Measurements from ENCODE around the gene GTF2F2. TPM values are rescaled to one million over a fixed set of nuclear protein-coding genes. Genes with fewer than 3 reads are reported as not detected.

The GTF2F2 gene
- total and polyA plus RNA-seq, 2 donors (not counting 3 experiments of a cell fraction or from before 2014, with no cell fraction given): 7.5 to 23.6 TPM

DNA sequence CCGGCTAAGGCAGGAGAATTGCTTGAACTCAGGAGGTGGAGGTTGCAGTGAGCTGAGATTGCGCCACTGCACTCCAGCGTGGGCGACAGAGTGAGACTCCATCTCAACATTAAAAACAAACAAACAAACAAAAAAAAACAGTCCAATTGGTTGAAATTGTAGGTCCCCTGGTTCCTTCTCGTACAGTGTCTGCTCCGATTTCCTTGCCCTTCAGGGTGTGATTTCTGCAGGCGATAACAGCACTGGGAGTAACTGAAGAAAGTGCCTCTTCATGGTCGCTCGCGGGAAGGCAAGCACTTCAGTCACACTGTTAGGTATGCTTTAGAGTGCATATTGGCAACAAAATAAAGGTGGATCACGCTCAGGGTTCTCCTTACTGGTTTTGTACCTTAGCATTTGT lies 181.0 kb downstream of the GTF2F2 start:
- Histone ChIP-seq H3K4me3 (replicated peaks in 1 of 3; ENCODE audit: insufficient read depth in 1 of 3, low read depth in 1 of 3, low read length in 3 of 3) (no peak overlapping the region), H3K9me1 (replicated peaks; ENCODE audit: control insufficient read depth, extremely low read depth, insufficient read depth, low read length) (no peaks in the 10 kb centered on the region), H2AFZ (ENCODE audit: low read depth, low read length) (no peak overlapping the region), H3K36me3 (ENCODE audit: control insufficient read depth in 2 of 2, extremely low read depth in 1 of 2, insufficient read depth in 2 of 2, low read length in 2 of 2) (no peaks in the 10 kb centered on the region), H3K4me1 (ENCODE audit: control insufficient read depth, extremely low read depth, insufficient read depth, low read length) (peaks cover 4% of the 10 kb centered on the region), H3K27ac (ENCODE audit: insufficient read depth, low read depth, low read length) (no peak overlapping the region), H3K9me3 (replicated peaks; ENCODE audit: control insufficient read depth, insufficient read depth, low read length) (no peaks in the 10 kb centered on the region), H3K4me2 (ENCODE audit: insufficient read depth, low read length) (no peak overlapping the region), H3K9ac (replicated peaks; ENCODE audit: extremely low read depth, insufficient read depth, low read length) (no peak overlapping the region), H3K79me2 (ENCODE audit: control insufficient read depth, insufficient read depth, low read length) (no peaks in the 10 kb centered on the region), H3K27me3 (ENCODE audit: control insufficient read depth in 2 of 2, insufficient read depth in 2 of 2, low read length in 2 of 2) (peaks cover 0 to 5% of the 10 kb centered on the region in 2 experiments), H4K20me1 (replicated peaks; ENCODE audit: control insufficient read depth, extremely low read depth, insufficient read depth, low read length) (no peaks in the 10 kb centered on the region)
- FAIRE-seq (no peak), DNase-seq (ENCODE audit: low read depth, low spot score) (no peak)
- POLR2A ChIA-PET: no interaction called here
- intact Hi-C loops (cut with micrococcal nuclease) (no loop called here), dilution Hi-C loops (cut with MboI; ENCODE audit: extremely low pct_ligation_motif_present, low sequenced_read_pairs) (no loop called here)
- TF ChIP-seq POLR2A (IDR thresholded peaks at IDR 0.05; ENCODE audit: low read depth, low read length): no peak
- TF ChIP-seq MYC (IDR thresholded peaks at IDR 0.05; ENCODE audit: low read depth, low read length): no peak
- TF ChIP-seq FOS (IDR thresholded peaks at IDR 0.05; ENCODE audit: borderline replicate concordance, insufficient read depth, low read length): no peak
- TF ChIP-seq JUN (IDR thresholded peaks at IDR 0.05; ENCODE audit: borderline replicate concordance, insufficient read depth, insufficient read length, low read depth): no peak
- no peak for TF ChIP-seq POLR2AphosphoS5 (IDR thresholded peaks at IDR 0.05; ENCODE audit: insufficient read depth, low read depth, low read length)
- TF ChIP-seq, protein P1, sequence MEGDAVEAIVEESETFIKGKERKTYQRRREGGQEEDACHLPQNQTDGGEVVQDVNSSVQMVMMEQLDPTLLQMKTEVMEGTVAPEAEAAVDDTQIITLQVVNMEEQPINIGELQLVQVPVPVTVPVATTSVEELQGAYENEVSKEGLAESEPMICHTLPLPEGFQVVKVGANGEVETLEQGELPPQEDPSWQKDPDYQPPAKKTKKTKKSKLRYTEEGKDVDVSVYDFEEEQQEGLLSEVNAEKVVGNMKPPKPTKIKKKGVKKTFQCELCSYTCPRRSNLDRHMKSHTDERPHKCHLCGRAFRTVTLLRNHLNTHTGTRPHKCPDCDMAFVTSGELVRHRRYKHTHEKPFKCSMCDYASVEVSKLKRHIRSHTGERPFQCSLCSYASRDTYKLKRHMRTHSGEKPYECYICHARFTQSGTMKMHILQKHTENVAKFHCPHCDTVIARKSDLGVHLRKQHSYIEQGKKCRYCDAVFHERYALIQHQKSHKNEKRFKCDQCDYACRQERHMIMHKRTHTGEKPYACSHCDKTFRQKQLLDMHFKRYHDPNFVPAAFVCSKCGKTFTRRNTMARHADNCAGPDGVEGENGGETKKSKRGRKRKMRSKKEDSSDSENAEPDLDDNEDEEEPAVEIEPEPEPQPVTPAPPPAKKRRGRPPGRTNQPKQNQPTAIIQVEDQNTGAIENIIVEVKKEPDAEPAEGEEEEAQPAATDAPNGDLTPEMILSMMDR (IDR thresholded peaks at IDR 0.05; ENCODE audit: extremely low read depth in 1 of 2, insufficient read depth in 1 of 2, low read depth in 1 of 2, low read length in 2 of 2): no peak
- no peak for TF ChIP-seq EZH2 (IDR thresholded peaks at IDR 0.05; ENCODE audit: borderline replicate concordance, low read depth, low read length, severe bottlenecking)
- TF ChIP-seq GATA2 (IDR thresholded peaks at IDR 0.05; ENCODE audit: insufficient read depth, insufficient read length, low read depth, low read length): no peak
- TF ChIP-seq, protein P2, sequence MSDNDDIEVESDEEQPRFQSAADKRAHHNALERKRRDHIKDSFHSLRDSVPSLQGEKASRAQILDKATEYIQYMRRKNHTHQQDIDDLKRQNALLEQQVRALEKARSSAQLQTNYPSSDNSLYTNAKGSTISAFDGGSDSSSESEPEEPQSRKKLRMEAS (IDR thresholded peaks at IDR 0.05; ENCODE audit: insufficient read depth, insufficient read length): no peak
- CTCF ChIA-PET: interaction anchor here (1.2 kb wide), 1 partner anchor 9 kb away, joined by 3 read pairs; no protein-coding TSS in a partner anchor
- no TSS peak for BruUV-seq (replicated peaks)
